Measurements from ENCODE around the gene ZNF90.
"Not testable (repeated sequence)": the region's sequence is repeated elsewhere in the genome, so short reads cannot be mapped to it uniquely, and the experiment has no call there.

The ZNF90 gene

DNA sequence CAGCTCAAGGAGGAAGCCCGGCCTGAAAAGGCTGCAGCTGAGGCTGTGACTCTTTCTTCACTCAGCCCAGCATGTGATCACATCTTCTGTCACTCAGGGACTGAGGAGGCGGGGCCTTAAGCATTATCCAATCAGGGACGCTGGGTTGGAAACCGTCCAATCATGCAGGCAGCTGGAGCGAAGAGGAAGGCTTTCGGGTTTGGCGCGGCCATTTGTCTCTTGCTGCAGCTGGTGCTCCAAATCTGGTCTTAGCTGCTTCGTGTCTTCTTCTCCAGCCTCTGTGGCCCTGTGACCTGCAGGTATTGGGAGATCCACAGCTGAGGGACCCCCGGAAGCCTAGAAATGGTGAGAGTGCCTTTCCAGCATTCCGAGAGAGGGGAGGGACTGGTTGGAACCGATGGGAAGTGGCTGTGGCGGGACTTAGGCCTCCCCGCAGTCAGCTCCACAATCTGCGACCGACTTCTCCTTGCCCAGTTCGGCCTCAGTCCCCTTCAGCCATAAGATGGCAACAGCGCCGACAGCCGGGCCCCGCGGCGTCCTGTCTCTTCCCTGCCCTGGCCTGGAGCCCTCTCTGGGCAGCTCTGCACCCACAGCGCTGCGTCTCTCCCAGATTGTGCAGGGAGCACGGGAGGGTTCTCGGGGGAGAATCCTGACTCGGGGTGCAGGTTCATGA, at the start of gene ZNF90:
Gene ZNF90, plus strand, starts transcription at position 210 of the 673 bp plus-strand sequence. Its CDS starts 133 bp downstream, at position 343.
- peak; percentile 83 for DNase-seq (ENCODE audit: low read depth)

DNA sequence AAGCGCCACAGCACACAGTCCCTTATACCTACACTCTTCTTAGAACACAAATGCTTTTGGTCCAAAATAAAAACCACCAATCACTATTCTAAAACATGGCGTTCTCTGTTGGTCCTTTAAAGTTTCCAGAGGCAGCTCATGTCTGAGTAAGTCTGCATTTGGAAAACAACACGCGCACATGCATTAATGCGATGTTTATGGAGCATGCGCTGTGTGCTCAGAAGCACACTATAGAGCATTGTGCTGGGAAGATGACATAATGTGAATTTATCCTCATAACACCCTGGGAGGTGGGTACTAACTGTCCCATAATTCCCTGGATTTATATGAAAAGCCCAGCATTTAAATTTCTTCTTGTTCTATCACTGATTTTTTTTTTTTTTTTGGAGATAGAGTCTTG, 49.2 kb upstream of the ZNF90 start:
- DNase-seq (ENCODE audit: low read depth) = no peak

DNA sequence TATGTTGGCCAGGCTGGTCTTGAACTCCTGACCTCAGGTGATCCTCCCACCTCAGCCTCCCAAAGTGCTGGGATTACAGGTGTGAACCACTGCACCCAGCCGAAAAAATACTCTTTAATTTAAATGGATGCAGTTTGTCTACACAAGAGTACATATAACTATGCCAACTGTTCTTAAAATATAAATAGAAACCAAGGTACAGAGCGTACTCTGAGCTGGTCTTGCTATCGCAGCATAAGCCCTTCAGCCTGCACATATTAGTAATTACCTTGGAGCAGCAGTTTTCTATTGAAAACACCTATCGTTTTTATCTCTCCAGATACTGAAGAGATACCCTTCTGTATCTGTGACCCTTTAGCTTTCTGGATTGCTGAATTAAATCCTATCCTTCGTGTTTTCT, 41.9 kb upstream of the ZNF90 start:
- DNase-seq (ENCODE audit: low read depth) = no peak

DNA sequence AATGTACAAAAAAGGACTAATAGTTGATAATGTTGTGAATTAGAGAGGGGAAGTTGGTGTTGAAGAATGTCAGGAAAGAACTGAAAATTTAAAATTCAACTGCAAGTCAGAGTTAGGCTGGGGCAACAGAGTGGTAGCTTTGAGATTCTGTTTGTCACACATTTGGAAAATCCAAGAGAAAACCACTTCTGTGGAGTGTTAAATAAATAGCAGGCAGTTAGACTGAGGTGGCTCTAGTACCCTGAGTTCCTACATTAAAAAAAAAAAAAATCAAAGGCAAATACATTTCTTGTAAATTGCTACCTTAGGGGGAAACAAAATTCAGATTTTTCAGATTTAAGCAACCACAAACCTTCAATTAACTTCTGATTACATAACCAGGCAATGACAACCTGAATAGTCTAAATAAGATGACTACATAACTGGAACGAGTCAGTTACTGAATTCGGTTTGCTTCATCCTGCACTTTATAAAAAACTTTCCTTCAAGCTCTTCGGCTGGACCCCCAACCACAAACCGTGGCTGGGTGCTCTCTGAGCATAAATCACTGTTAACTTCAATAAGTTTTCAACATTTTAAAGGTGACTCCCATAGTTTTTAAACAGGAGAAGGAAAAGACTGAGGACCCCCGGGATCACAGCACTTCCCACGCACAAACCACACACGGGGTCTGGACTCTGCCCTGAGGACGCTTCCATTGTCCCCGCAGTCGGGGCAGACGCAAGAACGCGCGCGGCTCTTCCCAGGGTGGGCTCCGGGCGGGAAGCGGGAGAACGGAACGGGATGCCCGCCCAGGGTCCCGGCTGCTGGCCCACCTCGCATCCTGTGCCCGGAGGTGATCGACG, 39.2 kb upstream of the ZNF90 start:
- DNase-seq (ENCODE audit: low read depth) = no peak

DNA sequence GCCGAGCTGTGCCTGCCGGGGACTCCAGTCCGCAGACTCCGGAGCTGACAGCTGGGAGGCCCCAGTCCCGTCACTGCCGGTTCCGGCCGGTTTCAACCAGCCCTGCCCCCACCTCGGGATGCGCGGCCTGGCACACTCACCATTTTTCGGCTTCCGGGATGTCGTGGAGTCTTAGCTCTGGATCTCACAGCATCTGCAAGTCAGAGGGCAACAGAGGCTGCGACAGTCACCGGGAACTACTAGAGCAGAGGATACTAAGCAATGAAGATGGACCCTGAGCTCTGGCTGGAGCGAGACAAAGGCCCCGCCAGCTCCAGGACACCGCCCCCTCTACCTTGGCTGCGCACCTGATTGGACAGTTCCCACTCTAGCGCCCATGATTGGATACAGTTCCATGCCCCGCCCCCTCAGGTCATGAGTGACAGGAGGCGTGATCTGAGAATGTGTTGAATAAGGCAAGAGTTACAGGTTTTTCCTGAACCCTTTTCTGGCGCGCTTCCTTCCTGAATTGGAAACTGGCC, 38.5 kb upstream of the ZNF90 start, which contains the start of gene ZNF682:
Gene ZNF682, minus strand, starts transcription at position 303 of the 521 bp plus-strand sequence. Its CDS starts 160 bp downstream, at position 143.
- peak; percentile 90 for DNase-seq (ENCODE audit: low read depth)

DNA sequence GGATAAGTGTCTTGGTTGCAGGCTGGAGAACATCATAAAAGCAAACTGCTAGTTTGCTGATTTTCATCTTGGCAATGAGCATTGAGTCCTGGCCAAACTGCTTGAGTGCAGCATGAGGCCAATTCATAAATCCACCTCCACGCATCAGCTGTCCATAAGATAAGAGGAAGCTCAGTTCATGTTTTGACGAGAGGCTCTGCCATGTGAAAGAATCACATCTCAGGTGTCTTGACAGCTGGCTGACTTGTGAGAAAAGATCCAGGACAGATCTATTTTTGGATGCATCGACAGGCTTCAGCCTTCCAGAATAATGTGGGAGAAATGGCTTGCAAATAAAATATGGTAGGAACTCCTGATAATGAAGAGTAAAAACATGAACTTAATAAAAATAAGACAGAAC, 33.1 kb upstream of the ZNF90 start:
- DNase-seq (ENCODE audit: low read depth) = no peak

DNA sequence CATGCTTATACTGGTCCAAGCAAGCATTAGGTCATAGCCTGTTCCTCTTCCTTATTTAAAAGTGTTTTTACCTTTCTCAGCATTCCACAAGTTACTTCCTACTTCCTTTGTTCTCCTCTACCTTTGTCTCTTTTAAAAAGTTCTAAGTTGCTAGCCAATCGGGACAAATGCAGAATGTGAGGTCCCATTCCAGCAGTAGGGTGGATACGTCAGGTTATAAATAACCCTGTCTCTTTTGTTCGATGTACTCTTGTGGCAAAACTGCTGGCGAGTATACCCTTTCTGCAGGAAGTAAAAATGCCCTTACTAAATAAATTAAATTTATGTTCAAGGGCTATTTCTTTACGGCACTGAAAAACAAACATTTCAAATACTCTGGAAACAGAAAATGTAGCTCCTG, 32.1 kb upstream of the ZNF90 start:
- not testable (repeated sequence) for DNase-seq (ENCODE audit: low read depth)

DNA sequence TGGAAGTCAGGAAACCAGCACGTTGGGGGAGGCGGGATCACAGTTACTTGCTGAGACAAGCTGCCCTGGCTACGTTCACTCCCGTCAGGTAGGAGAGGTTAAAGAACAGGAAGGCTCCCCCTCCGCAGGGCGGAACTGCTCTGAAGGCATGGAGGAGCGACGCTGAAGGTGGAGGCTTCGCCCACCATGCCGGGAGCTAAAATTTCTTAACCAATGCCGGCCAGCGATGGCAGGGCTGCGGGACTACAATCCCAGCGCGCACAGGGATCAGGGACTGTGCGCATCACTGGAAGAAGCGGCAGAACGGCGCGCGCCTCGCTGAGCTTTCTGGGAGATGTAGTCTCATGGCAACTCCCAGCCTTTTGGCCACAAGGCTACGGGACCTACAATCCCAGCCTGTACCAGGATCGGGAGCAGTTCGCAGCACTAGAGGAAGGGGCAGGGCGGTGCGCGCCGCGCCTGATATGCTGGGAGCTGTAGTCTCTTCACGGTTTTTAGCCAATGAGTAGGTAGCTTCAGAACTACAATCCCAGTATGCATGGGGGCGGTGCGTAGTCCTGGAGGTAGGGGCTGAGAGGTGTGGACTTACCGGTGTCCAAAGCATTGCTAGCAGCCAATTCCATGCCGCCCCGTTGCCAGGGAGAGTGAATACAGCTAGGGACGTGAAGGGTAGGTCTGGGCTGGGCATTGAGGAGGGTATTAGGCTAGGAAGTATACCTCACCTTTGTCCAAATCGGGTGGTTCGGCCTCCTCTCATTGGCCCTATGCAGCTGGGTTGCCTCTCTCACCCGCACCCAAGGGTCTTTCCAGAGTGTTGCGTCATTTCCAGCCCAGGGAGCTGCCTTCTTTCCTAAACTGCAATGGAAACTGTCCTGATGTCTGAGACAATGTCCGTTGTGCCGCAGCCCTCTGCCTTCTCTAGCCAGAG, 25.7 kb upstream of the ZNF90 start:
- DNase-seq (ENCODE audit: low read depth) = peak; percentile 67

DNA sequence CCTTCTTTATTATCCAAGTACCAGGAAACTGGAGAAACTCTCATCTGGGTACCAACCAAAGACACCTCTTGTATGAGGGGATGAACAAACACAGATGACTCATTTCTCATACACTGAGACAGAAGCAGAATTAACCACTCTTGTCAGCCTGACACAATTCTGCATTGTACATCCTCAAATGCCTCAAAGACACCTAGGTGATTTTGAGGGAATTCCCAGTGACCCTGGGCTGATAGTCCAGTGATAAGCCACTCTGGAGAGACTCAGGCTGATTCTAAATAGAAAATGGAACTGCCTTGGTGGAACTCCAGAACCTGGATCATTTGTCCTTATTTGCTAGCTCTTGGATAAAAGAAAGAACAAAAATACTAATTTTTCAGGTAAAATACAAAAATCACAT, 19.1 kb upstream of the ZNF90 start:
- not testable (repeated sequence) for DNase-seq (ENCODE audit: low read depth)

DNA sequence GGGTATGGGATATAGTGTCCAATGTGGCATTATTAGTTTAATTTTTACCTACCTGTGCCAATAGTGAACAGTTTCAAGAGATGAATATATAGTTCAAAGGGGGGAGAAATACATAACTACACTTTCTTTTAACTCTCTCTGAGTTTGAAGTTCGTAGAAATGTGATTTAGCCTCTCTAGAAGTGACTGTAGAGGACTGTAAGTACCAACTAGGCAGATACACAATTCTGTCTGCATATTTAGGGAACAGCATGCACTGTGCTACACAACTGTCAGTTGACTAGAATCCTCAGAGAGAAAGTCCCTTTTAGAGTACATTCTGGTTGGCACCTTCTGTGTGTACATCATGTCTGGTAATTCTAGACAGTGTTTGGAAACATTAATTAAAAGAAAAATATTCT, 17.5 kb upstream of the ZNF90 start:
- DNase-seq (ENCODE audit: low read depth) = no peak

DNA sequence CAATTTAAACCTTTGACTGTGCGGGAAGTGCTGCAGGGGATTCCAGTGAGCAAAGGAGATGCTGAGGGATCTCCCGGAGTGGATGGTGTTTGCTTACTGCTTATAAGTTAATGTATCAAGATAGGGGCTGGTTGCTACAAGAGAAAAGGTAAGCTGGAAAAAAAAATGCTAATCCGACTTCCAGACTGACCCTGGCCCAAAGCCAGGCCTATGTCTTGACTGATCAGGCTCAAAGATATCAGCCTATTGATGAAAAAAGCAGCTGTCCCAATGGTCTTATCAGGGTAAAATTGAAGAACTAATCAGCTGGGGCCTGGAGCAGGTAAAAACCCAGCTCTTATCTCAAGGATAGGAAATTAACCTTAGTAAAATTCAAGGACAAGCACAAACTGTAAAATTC, 10.9 kb upstream of the ZNF90 start:
- no peak for DNase-seq (ENCODE audit: low read depth)

DNA sequence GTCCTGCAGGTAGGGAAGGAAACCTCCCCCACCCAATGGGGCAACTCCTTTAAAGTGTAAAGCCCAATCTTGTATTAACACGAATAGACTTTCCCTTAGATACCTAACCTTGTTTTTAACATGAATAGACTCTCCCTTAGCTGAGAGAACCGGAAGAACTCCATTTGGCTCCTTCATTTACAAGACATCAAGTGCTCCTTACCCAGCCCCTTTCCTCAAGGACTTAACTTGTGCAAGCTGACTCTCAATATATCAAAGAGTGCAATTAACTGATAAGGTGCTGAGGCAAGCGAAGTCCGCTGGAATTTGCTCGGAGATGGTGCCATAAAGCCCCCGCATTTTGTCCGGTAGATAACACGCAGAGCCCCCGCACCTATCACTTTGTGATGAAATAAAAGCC, 9.9 kb upstream of the ZNF90 start:
- no peak for DNase-seq (ENCODE audit: low read depth)

DNA sequence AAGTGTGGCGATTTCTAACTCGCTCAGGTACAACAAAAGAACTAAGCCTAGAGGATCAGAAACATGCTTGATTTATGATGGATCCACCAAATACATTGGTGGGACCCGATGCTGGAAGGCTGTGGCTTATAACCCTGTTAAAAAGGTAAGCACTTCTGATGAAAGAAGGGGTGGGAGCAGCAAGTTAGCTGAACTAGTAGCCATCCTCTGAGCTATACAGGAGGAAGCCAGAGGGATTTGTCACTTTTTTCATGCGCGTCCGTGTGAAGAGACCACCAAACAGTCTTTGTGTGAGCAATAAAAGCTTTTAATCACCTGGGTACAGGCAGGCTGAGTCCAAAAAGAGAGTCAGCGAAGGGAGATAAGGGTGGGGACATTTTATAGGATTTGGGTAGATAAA, 9.2 kb upstream of the ZNF90 start:
- not testable (repeated sequence) for DNase-seq (ENCODE audit: low read depth)

DNA sequence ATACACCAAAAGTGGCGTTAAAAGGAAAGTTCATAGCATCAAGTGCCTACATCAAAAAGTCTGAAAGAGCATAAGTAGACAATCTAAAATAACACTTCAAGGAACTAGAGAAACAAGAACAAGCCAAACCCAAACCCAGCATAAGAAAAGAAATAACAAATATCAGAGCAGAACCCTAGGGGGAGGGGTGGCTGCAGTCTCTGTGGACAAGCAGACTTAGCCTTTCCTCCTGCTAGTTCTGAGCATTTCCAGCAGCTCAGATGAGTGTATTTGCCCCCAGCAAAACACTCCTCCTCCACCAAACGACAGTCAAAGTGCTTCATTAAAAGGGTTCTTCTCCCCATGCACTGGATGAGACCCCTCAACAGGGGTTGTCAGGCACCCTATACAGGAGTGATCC, 7.1 kb upstream of the ZNF90 start:
- DNase-seq (ENCODE audit: low read depth) = no peak

DNA sequence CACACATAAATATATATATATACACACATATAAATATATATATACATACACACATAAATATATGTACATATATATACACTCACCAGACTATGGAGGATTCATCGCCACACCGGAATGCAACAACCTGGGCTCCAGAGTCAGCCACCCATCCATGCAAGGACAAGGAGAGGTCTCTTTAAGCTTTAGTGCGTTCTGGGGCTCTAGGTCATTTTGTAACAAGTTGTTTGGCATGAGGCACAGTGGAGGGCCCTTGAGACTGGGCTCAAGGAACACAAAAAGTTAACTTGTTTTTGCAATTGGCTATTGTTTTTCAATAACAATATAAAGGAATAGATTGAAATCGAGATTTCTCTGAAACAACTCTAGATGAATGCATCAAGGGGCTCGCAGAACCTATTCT, 4.9 kb upstream of the ZNF90 start:
- no peak for DNase-seq (ENCODE audit: low read depth)

DNA sequence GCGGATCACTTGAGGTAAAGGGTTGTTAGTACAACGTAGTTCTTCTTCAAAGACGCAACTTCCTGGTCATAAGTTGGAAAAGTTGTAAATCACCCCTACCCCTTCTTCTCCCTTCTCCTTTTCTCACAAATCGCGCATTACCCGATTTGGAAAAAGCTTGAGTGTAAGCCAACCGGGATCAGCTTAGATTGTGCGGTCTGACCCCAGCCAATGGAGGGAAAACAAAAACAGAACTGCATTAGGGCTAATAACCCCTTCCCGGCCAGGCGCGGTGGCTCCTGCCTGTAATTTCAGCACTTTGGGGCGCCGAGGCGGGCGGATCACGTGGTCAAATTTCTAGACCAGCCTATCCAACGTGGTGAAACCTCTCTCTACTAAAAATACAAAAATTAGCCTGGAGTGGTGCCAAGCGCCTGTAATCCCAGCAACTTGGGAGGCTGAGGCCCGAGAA, 806 bp downstream of the ZNF90 start:
- DNase-seq (ENCODE audit: low read depth) = no peak

DNA sequence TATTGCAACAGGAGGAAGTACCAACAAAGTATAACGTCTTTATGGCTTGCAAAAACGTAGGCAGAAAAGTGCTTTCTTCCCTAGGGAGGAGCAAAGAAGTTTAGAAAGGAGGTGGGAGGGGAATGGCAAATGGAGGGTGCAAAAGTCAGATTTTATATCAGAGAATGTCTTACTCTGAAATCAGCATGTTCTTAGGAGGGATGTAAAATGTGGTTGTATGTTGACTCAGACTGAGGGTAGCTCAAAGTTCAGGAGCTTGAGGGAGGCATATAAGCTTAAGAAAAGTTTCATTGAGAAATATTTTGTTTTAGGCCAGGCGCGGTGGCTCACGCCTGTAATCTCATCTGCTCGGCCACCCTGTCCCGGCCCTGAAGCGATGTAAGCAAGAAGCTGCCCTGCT, 1.7 kb downstream of the ZNF90 start:
- DNase-seq (ENCODE audit: low read depth) = no peak

DNA sequence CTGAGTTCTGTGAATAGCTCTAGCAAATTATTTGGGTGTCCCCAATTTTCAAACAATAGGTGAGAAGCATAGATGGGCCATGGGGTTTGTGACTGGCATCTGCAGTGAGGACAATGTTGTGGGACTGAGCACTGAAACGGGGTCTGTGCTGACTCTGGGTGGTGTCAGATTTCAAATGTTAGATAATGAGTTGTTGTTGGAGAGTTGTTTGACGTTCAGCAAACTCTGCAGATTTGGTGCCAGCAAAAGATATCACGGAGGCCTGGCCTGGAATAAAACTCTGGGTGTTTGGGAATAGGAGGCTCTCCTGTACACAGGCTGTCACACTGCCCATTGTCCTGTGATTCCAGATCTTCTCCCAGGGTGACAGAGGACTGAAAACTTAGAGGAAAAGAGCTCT, 2.9 kb downstream of the ZNF90 start:
- DNase-seq (ENCODE audit: low read depth) = no peak

DNA sequence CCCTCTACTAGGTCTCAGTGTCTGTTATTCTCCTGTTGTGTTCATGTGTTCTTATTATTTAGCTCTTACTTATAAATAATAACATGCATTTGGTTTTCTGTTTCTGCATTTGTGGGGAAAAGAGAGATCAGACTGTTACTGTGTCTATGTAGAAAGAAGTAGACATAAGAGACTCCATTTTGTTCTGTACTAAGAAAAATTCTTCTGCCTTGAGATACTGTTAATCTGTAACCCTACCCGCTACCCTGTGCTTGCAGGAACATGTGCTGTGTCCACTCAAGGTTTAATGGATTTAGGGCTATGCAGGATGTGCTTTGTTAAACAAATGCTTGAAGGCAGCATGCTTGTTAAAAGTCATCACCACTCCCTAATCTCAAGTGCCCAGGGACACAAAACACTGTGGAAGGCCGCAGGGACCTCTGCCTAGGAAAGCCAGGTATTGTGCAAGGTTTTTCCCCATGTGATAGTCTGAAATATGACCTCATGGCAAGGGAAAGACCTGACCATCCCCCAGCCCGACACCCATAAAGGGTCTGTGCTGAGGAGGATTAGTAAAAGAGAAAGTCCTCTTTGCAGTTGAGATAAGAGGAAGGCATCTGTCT, 4.5 kb downstream of the ZNF90 start:
- DNase-seq (ENCODE audit: low read depth) = not testable (repeated sequence)

DNA sequence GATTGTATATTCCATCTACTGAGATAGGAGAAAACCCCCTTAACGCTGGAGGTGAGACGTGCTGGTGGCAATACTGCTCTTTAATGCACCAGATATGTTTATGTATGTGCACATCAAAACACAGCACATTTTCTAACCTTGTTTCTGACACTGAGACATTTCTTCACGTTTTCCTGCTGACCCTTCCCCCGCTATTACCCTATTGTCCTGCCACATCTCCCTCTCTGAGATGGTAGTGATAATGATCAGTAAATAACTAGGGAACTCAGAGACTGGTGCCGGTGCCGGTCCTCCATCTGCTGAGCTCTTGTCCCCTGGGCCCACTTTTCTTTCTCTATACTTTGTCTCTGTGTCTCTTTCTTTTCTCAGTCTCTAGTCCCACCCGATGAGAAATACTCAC, 5.1 kb downstream of the ZNF90 start:
- DNase-seq (ENCODE audit: low read depth) = not testable (repeated sequence)

DNA sequence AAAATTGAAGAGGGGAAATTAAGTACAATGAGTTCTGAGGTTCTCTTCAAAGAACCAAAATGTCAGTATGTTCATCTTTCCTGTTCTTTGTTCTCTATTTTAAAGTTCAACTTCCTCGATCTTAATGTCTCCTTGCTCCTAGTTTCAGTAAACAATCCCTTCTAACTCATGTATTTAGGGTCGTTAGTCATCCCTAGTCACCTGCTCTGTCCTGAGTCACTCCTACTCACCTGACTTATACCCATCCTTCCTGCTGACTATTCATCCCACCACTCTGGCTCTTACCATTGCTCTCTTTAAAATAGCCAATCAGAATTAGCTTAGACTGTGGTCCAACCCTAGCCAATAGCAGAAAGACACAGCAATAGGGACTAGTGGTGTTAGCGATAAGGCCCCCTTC, 24.3 kb downstream of the ZNF90 start:
- DNase-seq (ENCODE audit: low read depth) = no peak

Data from activated T-cell treated with anti-CD3 and anti-CD28 coated beads for 24 hours (primary cell).